HG03354 (cell line): ENCODE data around the gene PRPF19.

ENCODE experiments used
- ATAC-seq: cut with Tn5 transposase; IDR thresholded peaks from one replicate; pipeline ENCODE4 v1.9.1; 2021; ENCODE audit warnings: mild to moderate bottlenecking; ENCODE audit not compliant: unreplicated experiment, poor library complexity, severe bottlenecking

PRPF19 gene

DNA sequence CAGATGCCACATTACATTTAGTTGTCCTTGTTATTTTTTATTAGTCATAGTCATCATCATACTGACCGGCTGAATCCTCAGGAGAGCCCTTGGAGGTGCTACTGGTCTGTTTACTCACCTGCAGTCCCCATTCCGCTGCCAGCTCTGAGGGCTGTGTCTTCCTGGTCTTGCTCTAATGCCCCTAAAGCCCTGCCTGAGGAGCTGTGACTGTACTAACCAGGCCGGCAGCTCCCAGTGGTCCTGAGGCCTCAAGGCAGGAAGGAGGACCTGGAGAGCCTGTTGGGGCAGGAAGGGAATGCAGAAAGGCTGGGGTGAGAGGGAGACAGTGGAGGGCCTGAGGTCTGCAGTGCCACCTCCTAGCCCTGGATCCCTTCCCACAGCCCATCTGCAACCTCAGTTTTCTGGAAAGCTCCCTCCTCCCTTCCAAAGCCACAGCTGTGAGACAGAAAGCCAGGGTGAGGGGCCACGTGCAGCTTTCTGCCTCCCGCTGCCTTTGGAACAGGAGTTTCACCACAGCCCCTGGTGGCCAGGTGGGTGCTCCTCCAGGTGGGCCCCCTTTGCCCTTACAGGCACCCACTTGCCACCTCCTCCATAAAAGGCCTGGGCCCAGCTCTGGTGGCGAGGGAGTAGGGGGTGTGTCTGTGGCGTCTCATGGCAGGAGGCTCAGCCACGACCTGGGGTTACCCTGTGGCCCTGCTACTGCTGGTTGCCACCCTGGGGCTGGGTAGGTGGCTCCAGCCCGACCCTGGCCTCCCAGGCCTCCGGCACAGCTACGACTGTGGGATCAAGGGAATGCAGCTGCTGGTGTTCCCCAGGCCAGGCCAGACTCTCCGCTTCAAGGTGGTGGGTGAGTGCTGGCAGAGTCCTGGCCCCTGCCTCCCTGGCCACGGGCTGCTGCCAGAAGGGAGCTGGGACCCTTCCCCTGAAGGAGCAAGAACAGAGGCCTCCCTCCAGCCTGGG lies 39.2 kb downstream of the PRPF19 start, which contains the start of gene ZP1:
Gene ZP1, plus strand, starts transcription at position 632 of the 960 bp plus-strand sequence. Its CDS starts 20 bp downstream, at position 652.
- ATAC-seq, result no peak

DNA sequence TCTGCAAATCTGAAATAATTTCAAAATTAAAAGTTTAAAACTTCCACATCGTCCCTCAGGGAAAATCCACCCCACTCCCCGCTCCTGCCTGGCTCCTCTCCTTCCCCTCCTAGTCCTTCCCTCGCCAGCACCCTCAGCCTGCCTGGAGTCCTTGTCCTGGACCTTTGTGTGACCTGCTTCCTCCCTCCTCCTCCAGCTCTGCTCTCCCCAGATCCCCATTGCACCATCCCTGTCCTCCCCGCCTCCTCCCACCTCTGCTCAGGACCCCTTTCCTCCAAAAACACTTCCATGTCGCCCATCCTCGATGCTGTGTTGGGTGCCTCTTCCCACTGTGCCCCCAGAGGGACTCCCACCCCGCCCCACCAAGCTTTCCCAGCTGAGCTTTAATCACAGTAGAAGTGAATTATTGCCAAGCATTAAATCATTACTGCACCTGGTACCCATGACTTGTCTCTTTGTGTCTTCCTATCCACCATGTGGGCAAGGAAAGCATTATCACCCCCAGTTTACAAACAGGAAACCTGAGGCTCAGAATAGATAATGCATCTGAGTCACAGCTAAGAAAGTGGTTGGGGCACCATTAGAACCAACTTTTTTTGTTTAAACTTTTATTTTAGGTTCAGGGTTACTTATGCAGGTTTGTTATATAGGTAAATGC lies 41.4 kb downstream of the PRPF19 start:
- no peak for ATAC-seq

DNA sequence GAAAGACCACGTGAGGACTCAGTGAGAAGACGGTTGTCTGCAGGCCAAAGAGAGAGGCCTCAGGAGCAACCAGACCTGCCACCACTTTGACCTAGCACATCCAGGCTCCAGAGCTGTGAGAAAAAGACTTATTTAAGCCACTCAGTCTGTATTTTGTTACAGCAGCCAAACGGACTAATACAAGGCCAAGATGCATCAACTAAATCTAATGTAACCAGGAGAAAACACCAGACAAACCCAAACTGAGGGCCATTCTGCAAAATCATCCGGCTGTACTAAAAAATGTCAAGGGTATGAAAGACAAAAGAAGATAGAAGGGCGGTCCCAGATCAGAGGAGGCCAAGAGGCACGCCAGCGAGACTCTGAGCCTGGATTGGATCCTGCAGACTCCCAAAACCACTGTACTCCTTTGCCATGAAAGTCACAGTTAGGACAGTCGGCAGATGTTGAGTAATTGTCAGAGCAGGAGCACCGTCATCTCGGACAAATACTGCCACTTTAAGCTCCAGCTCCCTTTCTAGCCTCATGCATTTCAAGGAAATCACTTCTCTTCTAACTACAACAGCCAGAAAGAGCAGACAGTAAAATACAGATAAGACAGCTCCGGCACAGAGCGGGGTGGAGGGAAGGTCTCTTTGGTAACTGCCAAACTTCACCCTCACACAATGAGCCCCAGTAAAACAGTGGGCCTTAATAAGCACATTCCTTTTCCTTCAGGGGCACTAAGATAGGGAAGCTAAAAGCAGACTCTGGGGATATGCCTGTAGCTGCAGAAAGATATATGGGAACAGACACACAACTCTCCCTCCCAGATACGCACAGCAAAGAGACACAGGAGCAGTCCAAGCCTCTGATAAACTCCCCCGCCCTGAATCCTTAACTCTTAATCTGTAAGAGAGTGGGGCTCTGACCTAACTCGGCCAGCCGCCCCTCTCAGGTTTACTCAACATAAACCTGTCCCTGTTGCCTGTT lies 42.5 kb downstream of the PRPF19 start:
- no peak for ATAC-seq

DNA sequence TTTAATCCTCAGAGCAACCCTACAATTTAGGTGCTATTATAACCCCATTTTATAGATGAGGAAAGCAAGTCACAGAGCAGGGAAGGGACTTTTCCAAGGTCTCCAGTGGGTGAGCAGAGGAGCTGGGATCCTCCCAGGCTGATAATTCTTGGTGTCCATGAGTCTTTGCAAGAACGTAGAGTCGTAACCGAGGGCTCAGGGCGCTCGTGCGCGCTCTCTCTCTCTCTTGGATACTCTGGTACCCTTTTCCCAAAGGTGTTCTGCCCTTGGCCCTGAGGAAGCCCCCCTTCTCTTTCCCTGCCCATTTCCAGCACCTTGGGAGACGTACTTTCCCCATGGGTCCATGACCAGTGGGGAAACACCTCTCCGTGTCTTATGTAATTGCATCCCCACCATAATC lies 44.2 kb downstream of the PRPF19 start:
- ATAC-seq, result no peak

DNA sequence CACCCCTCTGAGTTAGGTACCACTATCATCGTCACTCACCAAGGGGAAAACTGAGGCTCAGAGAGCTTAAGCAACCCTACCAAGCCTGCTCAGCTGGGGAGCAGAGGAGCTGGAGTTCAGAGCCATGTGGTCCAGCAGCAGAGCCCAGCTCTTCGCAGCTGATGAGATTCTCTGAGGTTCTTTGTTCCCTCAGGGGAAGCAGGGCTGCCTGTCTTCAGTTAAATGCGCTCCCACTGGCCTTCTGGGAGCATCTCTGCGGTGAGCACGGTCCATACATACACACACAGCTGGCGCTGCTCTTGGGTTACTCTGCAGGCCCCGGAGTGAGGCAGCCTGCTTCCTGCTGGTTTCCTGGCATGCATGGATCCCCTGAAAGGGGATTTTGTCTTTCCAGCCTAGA lies 45.4 kb downstream of the PRPF19 start:
- ATAC-seq, result no peak

DNA sequence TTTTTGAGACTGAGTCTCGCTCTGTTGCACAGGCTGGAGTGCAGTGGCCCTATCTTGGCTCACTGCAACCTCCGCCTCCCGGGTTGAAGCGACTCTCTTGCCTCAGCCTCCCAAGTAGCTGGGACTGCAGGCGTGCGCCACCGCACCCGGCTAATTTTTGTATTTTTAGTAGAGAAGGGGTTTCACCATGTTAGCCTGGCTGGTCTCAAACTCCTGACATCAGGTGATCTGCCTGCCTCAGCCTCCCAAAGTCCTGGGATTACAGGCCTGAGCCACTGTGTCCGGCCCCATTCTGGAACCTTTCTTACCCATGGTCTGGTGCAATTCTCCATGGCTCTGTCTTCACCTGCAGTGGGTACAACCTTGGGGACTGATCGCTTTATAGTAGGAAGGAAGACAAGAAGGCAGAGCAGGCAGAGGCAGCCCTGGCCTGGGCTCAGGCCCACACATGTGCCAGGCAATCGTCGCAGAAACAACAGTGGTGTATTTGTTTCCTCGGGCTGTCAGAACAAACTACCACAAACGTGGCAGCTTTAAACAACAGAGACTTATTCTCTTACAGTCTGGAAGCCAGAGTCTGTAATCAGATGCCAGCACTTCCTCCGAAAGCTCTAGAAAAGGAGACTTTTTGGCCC lies 46.7 kb downstream of the PRPF19 start:
- ATAC-seq, result no peak

DNA sequence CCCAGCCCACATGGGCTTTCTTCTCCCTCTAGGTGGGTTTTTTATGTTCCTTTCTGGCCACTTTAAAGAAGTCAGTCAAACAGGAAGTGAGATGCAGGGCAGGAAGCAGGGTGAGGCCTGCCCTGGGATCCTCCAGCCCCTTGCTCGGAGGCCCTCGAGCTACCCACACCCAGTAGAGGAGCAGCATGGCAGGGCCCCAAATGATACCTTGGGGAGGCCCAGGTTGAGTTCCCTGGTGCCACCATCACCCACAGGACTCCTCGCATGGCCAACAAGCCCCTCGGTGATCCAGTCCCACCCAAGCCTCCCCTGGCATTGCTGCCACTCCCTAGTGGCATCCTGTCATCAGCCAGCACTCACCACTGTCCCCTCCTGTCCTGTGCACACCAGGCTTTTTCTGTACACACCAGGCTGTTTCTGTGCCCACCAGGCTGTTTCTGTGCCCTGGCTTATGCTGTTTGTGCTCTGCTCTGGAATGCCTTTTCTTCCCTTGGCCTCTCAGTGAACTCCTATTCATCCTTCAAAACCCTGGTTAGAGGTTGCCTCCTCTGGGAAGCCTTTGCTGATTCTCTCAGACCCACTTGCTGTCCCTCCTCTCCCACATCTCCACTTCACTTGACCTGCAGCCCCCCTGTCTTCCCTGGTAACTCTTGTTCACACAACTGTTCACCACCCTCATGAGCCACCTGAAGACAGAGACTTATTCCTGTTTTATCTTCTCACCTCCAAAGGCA lies 47.5 kb downstream of the PRPF19 start:
- no peak for ATAC-seq

DNA sequence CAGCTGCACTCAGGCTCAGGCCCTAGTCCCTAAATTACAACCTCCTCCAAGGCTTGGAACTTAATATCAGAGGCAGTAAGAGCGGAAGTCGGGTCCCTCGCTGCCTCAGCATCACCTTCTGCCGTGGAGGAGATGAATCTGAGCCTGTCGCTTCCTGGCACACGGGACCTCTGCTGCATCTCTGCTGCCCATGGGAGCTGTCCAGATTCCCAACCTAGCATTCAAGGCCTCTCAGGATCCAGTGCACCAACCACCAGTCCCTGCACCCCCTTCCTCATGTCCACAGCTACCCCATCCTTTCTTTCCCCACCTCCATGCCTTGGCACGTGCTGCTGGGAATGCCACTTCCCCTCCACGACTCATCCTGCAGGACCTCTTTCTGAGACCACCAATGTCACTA lies 48.1 kb downstream of the PRPF19 start:
- no peak for ATAC-seq

DNA sequence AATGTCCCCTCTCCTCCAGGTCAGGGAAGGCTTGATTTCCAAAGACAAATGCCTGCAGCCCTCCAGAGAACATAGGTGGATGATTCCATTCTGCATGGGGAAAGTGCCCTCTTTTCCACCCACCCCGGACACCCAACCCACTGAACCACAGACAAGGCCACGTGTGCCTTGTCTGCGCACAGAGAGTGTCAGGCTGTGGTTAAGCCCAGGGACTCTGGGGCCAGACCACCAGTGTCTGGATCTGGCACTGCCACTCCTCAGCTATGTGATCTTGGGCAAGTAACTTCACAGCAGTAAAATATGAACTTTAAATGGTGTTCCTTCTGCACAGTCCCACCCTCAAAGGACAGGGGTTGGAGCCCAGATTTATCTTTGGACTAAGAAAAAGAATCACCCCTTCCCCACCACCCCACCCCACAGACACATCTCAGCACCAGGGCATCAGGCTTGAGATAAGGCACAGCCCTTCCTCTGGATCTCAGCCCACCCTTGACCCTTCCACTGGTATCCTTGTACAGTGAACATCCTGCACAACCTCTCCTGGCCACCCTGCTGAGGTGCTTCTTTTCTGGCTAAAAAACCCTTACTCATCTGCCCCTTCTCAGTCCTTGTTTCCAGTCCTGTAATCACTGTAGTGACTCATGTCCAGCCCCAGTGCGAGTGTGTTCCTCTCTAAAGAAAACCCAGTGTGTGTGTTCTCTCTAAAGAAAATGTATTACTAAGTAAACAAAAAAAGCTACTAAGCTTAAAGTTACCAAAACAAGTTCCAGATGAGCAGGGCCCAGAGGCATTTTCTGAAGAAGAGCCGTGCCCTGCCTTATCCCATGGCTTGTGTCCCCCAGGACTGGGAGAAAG lies 48.8 kb downstream of the PRPF19 start:
- ATAC-seq, result no peak

DNA sequence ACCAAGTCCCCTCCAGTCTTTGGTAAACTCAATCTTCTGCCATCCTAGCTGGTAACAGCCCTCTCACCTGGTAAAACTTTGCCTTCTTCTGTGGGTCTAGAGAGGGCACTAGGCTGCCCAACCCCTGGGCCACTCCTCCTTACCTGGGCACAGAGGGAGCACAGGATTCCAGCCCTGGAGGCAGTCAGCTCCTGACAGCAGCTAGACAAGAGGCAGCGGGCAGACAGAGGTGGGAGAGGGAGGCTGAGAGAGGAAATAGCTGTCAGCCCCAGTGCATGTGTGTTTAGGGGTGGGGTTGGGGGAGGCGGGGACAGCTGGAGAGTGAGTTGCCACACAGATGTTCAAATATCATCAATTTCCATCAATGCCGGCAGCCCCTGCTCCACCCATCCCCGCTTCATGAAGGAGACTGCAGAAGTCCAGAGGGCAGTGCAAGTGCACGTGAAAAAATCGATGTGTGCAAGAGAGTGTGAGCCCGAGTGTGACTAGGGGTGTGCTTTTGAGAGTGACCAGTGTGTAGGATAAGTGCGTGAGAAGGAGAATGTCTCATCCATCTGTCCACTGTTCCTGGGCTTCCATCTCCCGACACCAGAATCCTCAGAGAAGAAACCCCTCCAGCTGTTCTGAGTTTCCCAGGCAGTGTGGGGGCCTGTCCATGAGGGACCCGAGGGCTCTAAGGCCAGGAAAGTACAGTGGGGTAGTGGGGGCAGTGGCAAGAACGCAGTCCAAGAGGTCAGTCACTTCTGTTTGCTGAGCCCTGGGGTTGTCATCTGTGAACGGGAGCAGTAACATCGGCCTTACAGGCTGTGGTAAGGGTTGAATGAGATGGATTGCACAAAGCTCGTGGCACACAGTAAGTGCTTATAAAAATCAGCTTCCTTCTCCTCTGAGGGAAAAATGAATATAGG lies 50.4 kb downstream of the PRPF19 start, which contains the start of gene PTGDR2:
Gene PTGDR2, minus strand, starts transcription at position 225 of the 908 bp plus-strand sequence. CDS start 2,228 bp downstream, outside the sequence.
- ATAC-seq, result no peak

DNA sequence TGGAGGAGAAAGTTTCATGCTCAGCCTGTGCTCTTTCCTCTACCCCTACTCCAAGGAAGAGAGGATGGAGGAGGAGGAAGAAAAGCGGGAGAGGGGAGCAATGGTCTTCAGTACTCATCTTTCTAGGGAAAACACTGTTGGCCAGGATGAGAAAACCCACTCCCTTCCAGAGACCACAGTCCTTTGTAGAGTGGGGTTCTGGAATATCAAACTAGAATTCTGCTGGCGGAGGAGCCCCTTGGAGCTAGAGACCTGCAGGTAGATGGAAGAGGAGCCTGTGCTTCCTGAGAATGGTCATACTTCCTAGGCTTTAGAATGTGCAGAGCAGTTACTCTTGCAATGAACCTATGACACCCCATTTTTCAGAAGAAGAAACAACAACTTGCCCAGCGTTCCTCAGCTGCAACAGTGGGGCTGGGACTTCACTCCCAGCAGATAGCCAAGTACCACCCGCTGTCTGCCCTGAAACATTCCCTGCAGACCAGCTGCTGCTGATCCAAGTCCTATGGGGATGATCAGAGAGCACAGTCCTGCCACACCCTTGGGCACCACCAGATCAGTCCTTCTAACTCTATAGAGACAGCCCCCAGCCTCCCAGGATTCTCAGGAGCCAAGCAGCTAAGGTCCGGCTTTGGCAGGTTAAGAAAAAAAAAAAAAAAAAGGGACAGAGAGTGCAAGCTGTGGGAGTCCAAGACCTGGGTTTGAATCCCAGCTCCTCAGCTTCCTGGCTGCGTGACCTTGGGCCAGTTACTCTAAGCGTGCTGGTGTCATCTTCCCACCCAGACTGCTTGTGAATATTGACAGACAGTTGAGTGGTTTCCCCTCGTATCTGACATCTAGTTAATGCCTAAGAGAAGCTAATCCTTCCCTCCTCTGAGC lies 51.3 kb downstream of the PRPF19 start:
- no peak for ATAC-seq

DNA sequence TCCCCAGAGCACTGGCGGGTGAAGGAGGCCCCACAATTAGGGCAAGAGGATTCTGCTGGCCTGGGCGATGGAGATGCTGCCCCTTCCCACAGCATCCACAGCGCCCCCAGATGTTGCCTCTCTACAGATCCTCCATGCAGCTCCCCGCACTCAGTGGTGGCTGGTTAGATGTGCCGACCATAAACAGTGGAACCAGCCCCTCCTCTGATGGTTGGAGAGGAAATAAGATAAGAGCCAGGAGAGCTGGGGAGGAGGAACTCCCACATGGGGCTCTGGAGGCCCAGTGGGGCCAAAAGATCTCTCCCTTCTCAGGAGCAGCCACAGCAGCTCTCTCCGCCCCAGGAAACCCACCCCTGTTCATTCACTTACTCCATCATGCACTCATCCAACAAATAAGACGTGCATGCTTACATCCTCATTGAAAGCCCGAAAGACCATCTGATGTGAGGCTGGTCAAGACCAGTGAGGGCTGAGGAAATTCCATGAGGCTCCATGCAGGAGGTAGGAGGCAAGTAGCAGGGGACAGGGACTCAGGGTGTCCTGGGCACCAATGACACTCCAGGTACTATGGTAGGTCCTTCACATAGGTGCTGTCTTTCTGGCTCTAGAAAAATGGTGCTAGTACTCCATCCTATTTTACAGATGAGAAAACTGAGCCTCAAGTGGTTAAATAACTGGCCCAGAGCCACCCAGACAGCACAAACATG lies 52.1 kb downstream of the PRPF19 start:
- no peak for ATAC-seq

DNA sequence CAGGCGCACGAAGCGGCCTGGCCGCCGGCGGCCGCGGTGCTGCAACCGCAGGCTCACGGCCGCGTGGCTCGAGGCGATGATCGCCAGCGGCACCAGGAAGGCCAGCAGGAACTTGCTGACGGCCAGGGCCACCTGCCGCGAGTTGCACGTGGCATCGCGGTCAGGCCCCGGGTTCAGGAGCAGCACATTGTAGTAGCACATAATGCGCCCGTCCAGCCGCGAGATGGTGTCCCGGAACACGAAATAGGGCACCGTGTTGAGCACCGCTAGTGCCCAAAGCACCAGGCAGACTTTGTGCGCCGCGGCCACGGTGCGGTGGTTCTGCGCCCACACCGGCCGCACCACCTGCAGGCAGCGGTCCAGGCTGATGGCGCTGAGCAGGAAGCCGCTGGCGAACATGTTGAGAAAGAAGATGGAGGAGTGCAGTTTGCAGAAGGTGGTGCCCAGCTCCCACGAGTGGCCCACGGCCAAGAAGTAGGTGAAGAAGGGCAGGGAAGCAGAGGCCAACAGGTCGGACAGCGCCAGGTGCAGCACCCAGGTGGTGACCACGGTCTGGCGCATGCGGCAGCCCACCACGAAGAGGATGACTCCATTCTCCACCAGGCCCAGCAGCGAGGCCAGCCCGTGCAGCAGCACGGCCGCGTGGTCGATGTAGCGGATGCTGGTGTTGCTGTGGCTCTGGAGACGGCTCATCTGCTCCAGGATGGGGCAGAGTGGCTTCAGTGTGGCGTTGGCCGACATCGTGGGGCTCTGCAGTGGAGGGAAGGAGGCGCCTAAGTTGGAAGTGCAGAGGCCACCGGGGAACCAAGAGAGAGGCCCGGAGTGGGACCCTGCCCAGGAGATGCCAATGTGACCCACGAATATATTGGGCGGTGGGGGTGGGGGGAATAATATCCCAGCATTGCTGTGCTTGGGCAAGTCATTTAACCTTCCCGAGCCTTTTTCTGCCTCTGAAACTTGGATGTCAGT lies 53.1 kb downstream of the PRPF19 start:
- ATAC-seq, result no peak
